Measurements from ENCODE around the gene RNF207.

GRCh38 chr1:6185151-6185550, 20.8 kb upstream of the RNF207 start:
- TF ChIP-seq CTCF (IDR thresholded peaks at IDR 0.05) (no peak), POLR2AphosphoS5 (IDR thresholded peaks at IDR 0.05) (no peak), POLR2A (IDR thresholded peaks at IDR 0.05) (no peak)
